Activated T-helper 17 cell treated with anti-CD3 and anti-CD28 coated beads, Interleukin-2, amount 50 U/mL, for 72 hours (primary cell): ENCODE results near the gene DIP2B. TPM values are rescaled to one million over a fixed set of nuclear protein-coding genes. Genes with fewer than 3 reads are reported as not detected.
"Not testable (repeated sequence)": the region's sequence is repeated elsewhere in the genome, so short reads cannot be mapped to it uniquely, and the experiment has no call there.

ENCODE experiments used
- ATAC-seq: fragments of 150-1000 bp; cut with Tn5 transposase; replicated peaks from 2 replicates; pipeline ENCODE4 v1.10.0; 2021; ENCODE audit warnings: mild to moderate bottlenecking, moderate library complexity
- H3K27ac Mint-ChIP-seq: one replicate; pipeline ENCODE4 v1.8.0; 2022; ENCODE audit warnings: mixed read lengths
- H3K27me3 Mint-ChIP-seq: one replicate; pipeline ENCODE4 v1.8.0; 2022; ENCODE audit warnings: mixed read lengths
- H3K36me3 Mint-ChIP-seq: one replicate; pipeline ENCODE4 v1.8.0; 2022; ENCODE audit warnings: low read depth, mild to moderate bottlenecking, mixed read lengths
- H3K4me1 Mint-ChIP-seq: one replicate; pipeline ENCODE4 v1.8.0; 2022; ENCODE audit warnings: mixed read lengths
- H3K4me3 Mint-ChIP-seq: one replicate; pipeline ENCODE4 v1.8.0; 2022; ENCODE audit warnings: mild to moderate bottlenecking, mixed read lengths
- H3K9me3 Mint-ChIP-seq: one replicate; pipeline ENCODE4 v1.8.0; 2022; ENCODE audit warnings: mixed read lengths
- total RNA-seq, 2 donors: library from RNA; stranded (reverse); gene quantifications; one replicate each; pipeline ENCODE4 v1.2.3, GENCODE V29; 2022

The DIP2B gene
- total RNA-seq, 2 donors from 2014 or later: 18.6 to 20.1 TPM

DNA sequence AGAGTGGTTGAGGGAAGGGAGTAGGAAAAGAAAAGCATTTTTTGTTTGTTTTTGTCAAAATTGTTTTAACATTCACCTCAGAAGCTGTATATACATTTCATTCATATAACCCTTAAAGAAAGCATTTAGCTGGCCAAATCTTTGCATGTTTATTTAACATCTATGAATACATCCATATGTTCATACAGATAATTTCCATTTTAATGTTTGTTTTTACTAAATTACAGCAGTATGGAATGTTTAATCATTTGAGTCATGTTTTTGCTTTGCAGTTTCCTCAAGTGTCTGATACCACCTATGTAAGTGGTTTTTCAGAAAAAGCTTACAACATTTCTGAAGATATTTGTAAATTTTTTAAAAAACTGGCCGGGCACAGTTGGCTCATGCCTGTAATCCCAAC is 174.8 kb downstream of the DIP2B start:
- ATAC-seq: no peak
- H3K36me3 Mint-ChIP-seq: peaks cover 92% of the 10 kb centered on the region
- no peak overlapping the region for H3K27ac Mint-ChIP-seq
- no peaks in the 10 kb centered on the region for H3K27me3 Mint-ChIP-seq
- no peaks in the 10 kb centered on the region for H3K4me1 Mint-ChIP-seq
- H3K9me3 Mint-ChIP-seq: no peaks in the 10 kb centered on the region
- no peak overlapping the region for H3K4me3 Mint-ChIP-seq

DNA sequence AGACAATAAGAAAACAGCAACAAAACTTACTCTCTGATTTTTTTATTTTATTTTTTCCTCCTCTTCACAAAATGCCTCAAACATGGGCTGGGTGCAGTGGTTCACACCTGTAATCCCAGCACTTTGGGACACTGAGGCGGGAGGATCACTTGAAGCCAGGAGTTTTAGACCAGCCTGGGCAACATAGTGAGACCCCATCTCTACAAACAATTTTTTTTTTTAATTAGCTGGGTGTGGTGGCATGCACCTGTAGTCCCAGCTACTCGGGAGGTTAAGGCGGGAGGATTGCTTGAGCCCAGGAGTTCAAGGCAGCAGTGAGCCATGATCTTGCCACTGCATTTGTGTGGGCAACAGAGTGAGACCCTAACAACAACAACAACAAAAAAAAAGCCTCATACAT is 176.3 kb downstream of the DIP2B start:
- not testable (repeated sequence) for ATAC-seq, H3K9me3 Mint-ChIP-seq, H3K4me3 Mint-ChIP-seq, H3K27me3 Mint-ChIP-seq, H3K4me1 Mint-ChIP-seq, H3K27ac Mint-ChIP-seq
- H3K36me3 Mint-ChIP-seq: peaks cover 87% of the 10 kb centered on the region

DNA sequence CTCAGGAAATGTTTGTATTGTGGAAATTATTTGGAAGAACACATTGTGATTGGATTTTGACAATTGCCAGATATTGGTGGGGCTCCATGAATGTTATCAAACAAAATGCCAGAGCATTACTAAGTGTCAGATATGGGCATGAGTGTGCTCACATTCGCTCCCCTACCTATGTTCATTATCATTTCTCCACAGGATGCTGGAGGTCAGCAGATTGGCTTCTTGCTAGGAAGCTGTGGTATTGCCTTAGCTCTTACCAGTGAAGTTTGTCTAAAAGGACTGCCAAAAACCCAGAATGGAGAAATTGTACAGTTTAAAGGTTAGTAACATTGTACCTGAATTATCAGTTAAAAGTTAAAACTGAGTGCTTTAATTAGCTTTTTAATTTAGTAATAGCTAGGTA is 180.9 kb downstream of the DIP2B start:
- H3K27ac Mint-ChIP-seq: no peak overlapping the region
- H3K9me3 Mint-ChIP-seq: no peaks in the 10 kb centered on the region

DNA sequence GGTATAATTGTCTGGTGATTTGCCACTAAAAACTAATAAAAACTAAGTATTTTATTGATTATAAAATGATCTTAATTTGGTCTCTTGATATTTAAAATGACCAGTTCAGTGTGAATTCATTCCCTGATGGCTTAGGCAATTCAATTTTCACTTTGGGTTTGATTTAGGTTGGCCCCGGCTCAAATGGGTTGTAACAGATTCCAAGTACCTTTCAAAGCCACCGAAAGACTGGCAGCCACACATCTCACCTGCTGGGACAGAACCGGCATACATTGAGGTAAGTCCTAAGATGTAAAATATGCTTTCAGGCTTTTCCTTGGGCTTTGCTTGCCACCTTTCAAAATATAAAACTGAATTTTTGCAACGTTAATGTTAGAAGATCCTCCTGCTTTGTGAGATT is 181.6 kb downstream of the DIP2B start:
- ATAC-seq: no peak
- no peak overlapping the region for H3K27ac Mint-ChIP-seq
- no peaks in the 10 kb centered on the region for H3K4me1 Mint-ChIP-seq
- no peak overlapping the region for H3K4me3 Mint-ChIP-seq
- H3K36me3 Mint-ChIP-seq: peaks cover 83% of the 10 kb centered on the region
- H3K9me3 Mint-ChIP-seq: no peaks in the 10 kb centered on the region
- no peaks in the 10 kb centered on the region for H3K27me3 Mint-ChIP-seq

More for the DNA sequence above, 180.9 kb downstream of the DIP2B start:
- H3K36me3 Mint-ChIP-seq: peaks cover 83% of the 10 kb centered on the region
- no peak for ATAC-seq
- H3K4me1 Mint-ChIP-seq: no peaks in the 10 kb centered on the region
- no peaks in the 10 kb centered on the region for H3K27me3 Mint-ChIP-seq
- H3K4me3 Mint-ChIP-seq: no peak overlapping the region

DNA sequence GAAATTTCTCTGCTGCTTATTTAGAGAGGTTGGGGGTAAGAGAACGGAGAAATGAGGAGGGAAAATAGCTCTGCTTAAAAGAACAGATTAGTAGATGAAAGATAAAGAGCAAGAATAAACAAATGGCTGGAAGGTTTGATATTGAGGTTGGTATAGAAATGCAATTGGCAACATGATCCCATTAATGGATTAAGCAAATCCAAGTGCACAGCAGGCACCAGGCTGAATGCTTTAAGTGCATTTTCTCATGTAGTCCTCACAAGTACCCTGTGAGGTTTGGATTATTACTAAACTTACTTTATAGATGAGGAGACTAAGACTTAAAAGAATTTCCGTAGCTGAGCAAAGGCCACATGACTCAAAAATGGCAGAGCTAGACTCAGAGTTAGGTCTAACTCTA is 182.2 kb downstream of the DIP2B start:
- Mint-ChIP-seq H3K4me3 (no peak overlapping the region), H3K36me3 (peaks cover 77% of the 10 kb centered on the region), H3K27ac (peak overlapping the region; percentile 80)

DNA sequence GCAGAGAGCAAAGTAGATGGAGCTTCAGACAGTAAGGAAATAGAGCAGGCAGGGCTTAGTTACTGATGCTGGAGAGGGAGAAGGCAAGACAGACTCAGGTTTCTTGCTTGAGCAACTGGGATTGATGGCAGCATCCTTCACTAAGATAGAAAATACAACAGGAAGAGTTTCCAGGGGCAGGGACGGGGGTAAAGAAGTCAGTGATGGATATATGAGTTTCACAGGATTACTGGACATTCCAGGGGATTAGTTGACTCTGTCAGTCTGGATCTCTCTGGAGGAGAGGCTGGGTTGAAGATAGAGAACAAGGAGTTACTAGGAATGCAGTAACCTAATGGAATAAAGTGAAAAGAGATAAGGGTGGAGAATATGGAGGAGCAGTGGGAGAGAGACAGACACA is 184.7 kb downstream of the DIP2B start:
- Mint-ChIP-seq H3K36me3 (peaks cover 78% of the 10 kb centered on the region), H3K4me1 (no peaks in the 10 kb centered on the region), H3K27ac (peak overlapping the region; percentile 68), H3K9me3 (no peaks in the 10 kb centered on the region), H3K4me3 (no peak overlapping the region), H3K27me3 (no peaks in the 10 kb centered on the region)
- no peak for ATAC-seq

More for the DNA sequence above, 182.2 kb downstream of the DIP2B start:
- Mint-ChIP-seq H3K27me3 (no peaks in the 10 kb centered on the region), H3K4me1 (no peaks in the 10 kb centered on the region), H3K9me3 (no peaks in the 10 kb centered on the region)
- ATAC-seq: no peak

DNA sequence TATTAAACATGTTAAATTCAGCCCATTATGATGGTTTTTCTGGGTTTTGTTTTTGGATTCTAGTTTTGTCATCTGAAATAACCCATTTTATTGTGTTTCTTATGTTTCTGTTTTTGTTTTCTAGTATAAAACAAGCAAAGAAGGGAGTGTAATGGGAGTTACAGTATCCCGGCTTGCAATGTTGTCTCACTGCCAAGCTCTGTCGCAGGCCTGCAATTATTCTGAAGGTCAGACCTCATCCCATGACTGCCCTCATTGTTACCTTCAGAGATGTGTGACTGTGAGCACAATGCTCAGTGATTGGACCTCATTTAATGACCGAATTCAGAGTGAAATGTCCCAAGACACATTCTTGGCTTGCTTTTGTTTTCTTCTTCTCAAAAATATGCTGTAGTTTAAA is 186.1 kb downstream of the DIP2B start:
- no peak overlapping the region for H3K4me3 Mint-ChIP-seq
- H3K4me1 Mint-ChIP-seq: no peaks in the 10 kb centered on the region
- no peaks in the 10 kb centered on the region for H3K9me3 Mint-ChIP-seq
- H3K27me3 Mint-ChIP-seq: no peaks in the 10 kb centered on the region
- no peak overlapping the region for H3K27ac Mint-ChIP-seq
- peaks cover 74% of the 10 kb centered on the region for H3K36me3 Mint-ChIP-seq
- ATAC-seq: no peak

DNA sequence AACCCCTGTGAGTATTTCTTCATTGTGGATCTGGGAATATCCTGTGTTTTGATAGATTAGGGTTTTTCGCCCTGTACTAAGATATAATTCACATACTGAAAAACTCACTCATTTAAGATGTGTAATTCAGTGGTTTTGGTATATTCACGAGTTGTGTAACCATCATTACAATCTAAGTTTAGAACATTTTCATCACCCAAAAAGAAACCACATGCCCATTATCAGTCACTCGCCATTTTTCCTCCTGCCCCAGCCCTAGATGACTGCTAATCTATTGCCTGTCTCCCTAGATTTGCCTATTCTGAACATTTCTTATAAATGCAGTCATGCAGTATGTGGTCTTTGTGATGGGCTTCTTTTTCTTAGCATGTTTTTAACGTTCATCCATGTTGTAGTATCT is 191.2 kb downstream of the DIP2B start:
- H3K9me3 Mint-ChIP-seq: no peaks in the 10 kb centered on the region
- H3K4me1 Mint-ChIP-seq: no peaks in the 10 kb centered on the region
- H3K27ac Mint-ChIP-seq: no peak overlapping the region
- no peak overlapping the region for H3K4me3 Mint-ChIP-seq
- ATAC-seq: peak; percentile 12
- no peaks in the 10 kb centered on the region for H3K27me3 Mint-ChIP-seq
- H3K36me3 Mint-ChIP-seq: peaks cover 80% of the 10 kb centered on the region

DNA sequence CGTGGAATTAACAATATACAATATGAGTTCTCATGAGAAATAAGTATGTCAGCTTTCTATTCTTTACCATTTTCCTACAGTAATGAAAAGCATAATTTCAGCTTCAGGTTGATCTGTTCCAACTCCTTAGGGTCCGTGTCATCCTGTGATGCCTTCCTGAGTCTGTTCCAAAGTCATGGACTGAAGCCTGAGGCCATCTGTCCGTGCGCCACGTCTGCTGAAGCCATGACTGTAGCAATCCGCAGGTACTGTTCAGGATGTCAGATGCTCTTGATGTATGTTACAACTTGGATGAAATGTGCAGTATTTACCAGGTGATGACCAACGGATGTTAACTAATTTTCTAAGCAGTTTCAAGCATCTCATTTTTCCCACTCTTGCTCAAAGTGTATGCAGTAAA is 192.1 kb downstream of the DIP2B start:
- peaks cover 82% of the 10 kb centered on the region for H3K36me3 Mint-ChIP-seq
- no peaks in the 10 kb centered on the region for H3K9me3 Mint-ChIP-seq
- H3K4me1 Mint-ChIP-seq: no peaks in the 10 kb centered on the region
- no peak for ATAC-seq
- no peaks in the 10 kb centered on the region for H3K27me3 Mint-ChIP-seq
- no peak overlapping the region for H3K4me3 Mint-ChIP-seq
- H3K27ac Mint-ChIP-seq: no peak overlapping the region

DNA sequence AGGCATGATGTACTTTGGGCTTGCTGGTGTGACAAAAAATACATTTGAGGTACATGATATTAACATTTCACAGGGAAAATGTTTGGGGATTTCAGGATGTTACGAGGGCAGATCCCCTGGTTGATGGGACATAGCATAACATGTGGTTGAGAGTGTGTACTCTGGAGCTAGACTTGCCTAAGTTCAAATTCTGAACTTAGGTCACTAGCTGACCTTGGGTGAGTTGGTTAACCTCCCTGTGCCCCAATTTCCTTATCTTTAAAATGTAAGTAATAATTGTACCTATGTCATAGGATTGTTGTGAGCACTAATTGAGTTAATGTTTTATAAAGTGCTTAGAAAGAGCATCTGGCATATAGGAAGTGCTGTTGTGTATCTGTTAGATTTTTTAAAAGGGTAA is 194.4 kb downstream of the DIP2B start:
- no peak for ATAC-seq
- Mint-ChIP-seq H3K27me3 (no peaks in the 10 kb centered on the region), H3K4me3 (no peak overlapping the region), H3K9me3 (no peaks in the 10 kb centered on the region), H3K27ac (no peak overlapping the region), H3K4me1 (no peaks in the 10 kb centered on the region), H3K36me3 (peaks cover 67% of the 10 kb centered on the region)

DNA sequence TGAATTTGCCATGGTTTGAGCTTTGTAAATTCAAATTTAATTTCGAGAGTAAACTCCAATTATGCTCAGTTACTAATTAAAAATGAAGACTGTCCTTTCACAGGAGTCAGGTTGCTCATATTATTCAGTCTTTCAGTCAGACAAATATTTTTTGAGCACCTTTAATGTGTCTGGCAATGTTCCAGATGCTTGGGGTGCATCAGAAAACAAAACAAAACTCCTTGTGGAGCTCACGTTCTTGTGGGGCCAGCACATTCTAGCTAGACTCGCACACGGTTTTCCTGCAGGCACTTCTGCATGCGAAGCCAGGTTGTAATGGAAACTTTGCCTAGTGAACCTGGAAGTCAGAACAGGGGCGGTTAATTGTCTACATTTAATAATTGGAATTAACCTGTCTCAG is 195.2 kb downstream of the DIP2B start:
- H3K4me1 Mint-ChIP-seq: no peaks in the 10 kb centered on the region
- no peak overlapping the region for H3K4me3 Mint-ChIP-seq
- H3K27ac Mint-ChIP-seq: no peak overlapping the region
- H3K9me3 Mint-ChIP-seq: no peaks in the 10 kb centered on the region
- H3K27me3 Mint-ChIP-seq: no peaks in the 10 kb centered on the region
- H3K36me3 Mint-ChIP-seq: peaks cover 75% of the 10 kb centered on the region
- ATAC-seq: no peak

DNA sequence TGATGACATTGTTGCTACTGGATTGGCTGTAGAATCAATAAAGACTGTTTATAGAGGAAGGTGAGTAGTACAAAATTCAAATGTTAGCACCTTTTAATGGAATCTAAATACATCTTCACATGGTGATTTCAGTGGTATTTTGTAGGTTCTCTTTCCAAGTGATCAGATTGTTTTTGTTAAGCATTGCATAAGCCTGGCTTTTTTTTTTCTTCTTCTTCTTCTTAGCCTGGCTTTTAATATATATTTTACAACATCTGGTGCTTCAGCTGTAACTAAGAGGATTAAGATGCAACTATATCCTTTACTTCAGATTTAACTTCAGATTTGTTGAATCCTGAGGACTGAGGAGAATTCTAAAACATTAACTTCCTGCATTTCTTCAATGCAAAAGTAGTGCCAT is 201.8 kb downstream of the DIP2B start:
- ATAC-seq: no peak
- no peaks in the 10 kb centered on the region for H3K27me3 Mint-ChIP-seq
- H3K9me3 Mint-ChIP-seq: no peaks in the 10 kb centered on the region
- peaks cover 75% of the 10 kb centered on the region for H3K36me3 Mint-ChIP-seq
- H3K4me3 Mint-ChIP-seq: no peak overlapping the region
- H3K27ac Mint-ChIP-seq: no peak overlapping the region
- H3K4me1 Mint-ChIP-seq: no peaks in the 10 kb centered on the region

DNA sequence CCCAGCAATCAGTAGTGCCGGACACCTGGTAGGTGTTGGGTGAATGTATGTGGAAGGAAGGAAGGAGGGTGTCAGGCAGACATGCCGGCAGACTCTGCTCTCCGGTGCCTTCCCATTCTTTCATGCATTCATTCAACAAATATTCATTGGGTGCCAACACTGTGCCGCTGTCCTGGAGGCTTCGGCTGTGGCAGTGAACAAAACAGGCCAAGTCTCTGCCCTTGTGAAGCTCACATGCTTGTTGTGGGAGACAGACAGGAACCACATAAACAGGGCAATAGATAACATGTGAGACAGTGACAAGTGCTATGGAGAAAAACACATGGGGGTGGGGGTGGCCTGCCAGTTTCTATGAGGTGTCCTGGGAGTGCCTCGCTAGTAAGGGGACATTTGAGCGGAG is 202.6 kb downstream of the DIP2B start:
- H3K4me1 Mint-ChIP-seq: no peaks in the 10 kb centered on the region
- no peak for ATAC-seq
- H3K4me3 Mint-ChIP-seq: no peak overlapping the region
- H3K27me3 Mint-ChIP-seq: no peaks in the 10 kb centered on the region
- peaks cover 79% of the 10 kb centered on the region for H3K36me3 Mint-ChIP-seq
- no peaks in the 10 kb centered on the region for H3K9me3 Mint-ChIP-seq
- H3K27ac Mint-ChIP-seq: peak overlapping the region; percentile 12

DNA sequence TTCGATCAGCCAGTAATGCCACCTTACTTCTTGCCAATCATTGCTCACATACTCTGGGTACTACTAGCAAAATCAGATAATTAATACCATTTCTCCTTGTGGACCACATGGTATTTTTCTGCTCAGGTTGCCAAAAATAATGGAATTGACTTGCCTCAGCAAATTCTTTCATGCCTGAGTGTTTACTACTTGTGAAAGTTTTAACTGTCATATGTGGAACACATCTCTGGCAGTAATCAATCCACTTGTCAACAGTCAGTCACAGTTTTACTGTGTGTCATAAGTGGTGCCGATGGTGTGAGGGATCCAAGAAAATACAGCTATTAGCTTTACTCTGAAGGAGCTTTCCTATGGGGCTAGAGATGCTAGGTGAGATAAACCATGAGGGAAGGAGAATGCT is 203.8 kb downstream of the DIP2B start:
- Mint-ChIP-seq H3K4me1 (no peaks in the 10 kb centered on the region), H3K4me3 (no peak overlapping the region), H3K27me3 (no peaks in the 10 kb centered on the region), H3K27ac (no peak overlapping the region), H3K9me3 (no peaks in the 10 kb centered on the region), H3K36me3 (peaks cover 84% of the 10 kb centered on the region)
- no peak for ATAC-seq

DNA sequence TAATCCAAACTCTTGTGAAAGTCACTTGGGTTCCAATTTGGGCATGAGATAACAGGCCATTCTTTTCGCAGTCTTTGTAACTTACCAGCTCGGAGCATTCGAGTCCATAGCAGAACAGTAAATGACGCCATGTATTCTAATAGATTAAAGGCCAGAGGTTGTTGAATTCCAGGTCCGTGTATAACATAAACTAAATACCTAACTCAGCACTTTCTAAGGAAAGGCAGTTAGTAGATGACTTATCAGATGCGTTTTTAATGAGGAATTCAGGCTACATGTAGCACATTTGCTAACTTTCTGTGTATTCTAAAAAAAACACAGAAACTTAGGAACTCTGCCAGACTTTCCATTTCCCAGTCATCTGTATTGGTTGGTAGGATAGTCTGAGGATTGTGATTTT is 206.3 kb downstream of the DIP2B start:
- peaks cover 83% of the 10 kb centered on the region for H3K36me3 Mint-ChIP-seq
- H3K9me3 Mint-ChIP-seq: no peaks in the 10 kb centered on the region
- H3K27me3 Mint-ChIP-seq: no peaks in the 10 kb centered on the region
- no peak for ATAC-seq
- H3K27ac Mint-ChIP-seq: no peak overlapping the region
- no peaks in the 10 kb centered on the region for H3K4me1 Mint-ChIP-seq
- H3K4me3 Mint-ChIP-seq: no peak overlapping the region

DNA sequence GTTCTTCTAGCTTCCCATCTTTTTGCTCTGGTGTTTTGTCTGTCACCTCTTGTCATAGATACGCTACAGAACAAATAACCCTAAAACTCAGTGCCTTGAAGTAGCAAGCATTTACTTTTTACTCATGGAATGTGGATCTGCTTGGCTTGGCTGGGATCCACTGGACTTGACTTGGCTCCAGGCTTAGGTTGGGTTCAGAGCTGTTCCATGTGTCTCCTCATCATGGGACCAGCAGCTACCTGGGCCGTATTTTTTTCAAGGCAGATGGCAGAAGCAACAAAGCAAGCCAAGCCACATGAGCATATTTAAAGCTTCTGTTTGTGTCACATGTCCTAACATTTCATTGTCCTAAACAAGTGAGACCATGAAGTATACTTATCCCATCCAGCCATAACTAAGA is 210.4 kb downstream of the DIP2B start:
- Mint-ChIP-seq H3K36me3 (peaks cover 80% of the 10 kb centered on the region), H3K9me3 (no peaks in the 10 kb centered on the region), H3K27ac (no peak overlapping the region), H3K4me3 (no peak overlapping the region), H3K4me1 (no peaks in the 10 kb centered on the region), H3K27me3 (no peaks in the 10 kb centered on the region)
- ATAC-seq: no peak
